Measurements from ENCODE around the gene BRAT1.

Gene BRAT1

GRCh38 chr7:2567679-2568278 lies 12.5 kb upstream of the BRAT1 start:
- H3K9ac ChIP-seq (ENCODE audit: low read length), result peak overlapping the region; percentile 28; the same call in 1 of the 2 replicates
- H3K4me1 ChIP-seq (ENCODE audit: low read length), result peaks cover 14% of the 10 kb centered on the region
- peak overlapping the region; percentile 87 for H3K4me2 ChIP-seq (ENCODE audit: low read depth, low read length)
- peak overlapping the region; percentile 62; the same call in 1 of the 2 replicates for H3K27ac ChIP-seq (ENCODE audit: low read length)
- H3F3A ChIP-seq (ENCODE audit: insufficient read depth, low read length), result peaks cover 16% of the 10 kb centered on the region
- DNase-seq, result no peak
- H3K27me3 ChIP-seq (replicated peaks; ENCODE audit: insufficient read depth, low read length), result no peaks in the 10 kb centered on the region
- peaks cover 13% of the 10 kb centered on the region for H3K79me2 ChIP-seq (ENCODE audit: low read length)
- peak overlapping the region; percentile 22 for H2AFZ ChIP-seq (ENCODE audit: low read length)
- no peaks in the 10 kb centered on the region for H3K9me2 ChIP-seq (replicated peaks; ENCODE audit: insufficient read depth, low read length)
- no peaks in the 10 kb centered on the region for H3K9me3 ChIP-seq (replicated peaks; ENCODE audit: insufficient read depth, low read length)
- no peaks in the 10 kb centered on the region for H4K20me1 ChIP-seq (ENCODE audit: insufficient read depth, low read length)
- H3K4me3 ChIP-seq (ENCODE audit: low read length), result peak overlapping the region; percentile 48
- TF ChIP-seq EZH2 (optimal IDR thresholded peaks at IDR 0.05; ENCODE audit: low read depth, low read length), result no peak
- no peak for TF ChIP-seq EZH2phosphoT487 (IDR thresholded peaks at IDR 0.05; ENCODE audit: low read length)
- no peak for TF ChIP-seq CTCF (IDR thresholded peaks at IDR 0.05; ENCODE audit: low read length)
- no peaks in the 10 kb centered on the region for H3K36me3 ChIP-seq (replicated peaks; ENCODE audit: insufficient read depth, low read length)

DNA sequence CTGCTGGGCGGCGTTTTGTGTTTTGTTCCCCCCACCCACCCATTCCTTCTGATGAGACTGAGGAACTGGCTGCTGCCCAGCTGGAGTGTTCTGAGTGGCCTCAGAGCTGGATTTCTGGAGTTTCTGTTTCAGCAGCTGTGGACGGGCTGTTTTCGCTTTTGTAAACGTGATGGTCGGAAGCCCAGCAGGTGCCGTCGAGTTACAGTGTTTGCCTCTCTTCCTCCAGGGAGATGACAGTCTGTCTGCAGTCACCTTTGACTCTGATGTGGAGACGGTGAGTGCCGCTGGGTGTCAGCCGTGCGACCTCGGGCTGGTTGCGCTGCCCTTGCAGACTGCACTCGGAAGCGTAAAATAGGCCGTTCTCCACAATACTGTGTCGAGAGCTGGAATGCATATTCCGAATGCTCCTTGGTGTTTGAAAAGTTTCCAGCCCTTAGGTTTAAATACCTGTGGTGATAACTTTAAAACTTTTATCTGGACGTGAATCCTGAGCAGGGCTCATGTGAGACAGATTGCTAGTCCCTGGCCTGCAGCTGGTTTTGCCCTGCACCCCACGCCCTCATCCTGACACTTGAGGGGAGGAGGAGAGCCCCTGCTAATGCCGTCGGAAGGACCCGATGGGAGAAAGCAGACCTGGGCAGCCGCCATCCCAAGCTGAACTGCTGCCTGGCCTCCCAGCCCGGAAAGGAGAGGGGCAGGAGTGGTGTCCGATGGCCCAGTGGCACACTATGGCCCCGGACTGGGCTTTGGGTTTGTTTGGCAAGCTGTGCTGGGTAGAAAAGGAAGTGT lies 11.8 kb upstream of the BRAT1 start:
- H3K4me1 ChIP-seq (ENCODE audit: low read length), result peaks cover 14% of the 10 kb centered on the region
- H3K4me3 ChIP-seq (ENCODE audit: low read length), result peak overlapping the region; percentile 48
- no peak for TF ChIP-seq EZH2phosphoT487 (IDR thresholded peaks at IDR 0.05; ENCODE audit: low read length)
- no peak for TF ChIP-seq EZH2 (optimal IDR thresholded peaks at IDR 0.05; ENCODE audit: low read depth, low read length)
- peak; percentile 66 for TF ChIP-seq CTCF (IDR thresholded peaks at IDR 0.05; ENCODE audit: low read length)
- no peaks in the 10 kb centered on the region for H3K27me3 ChIP-seq (replicated peaks; ENCODE audit: insufficient read depth, low read length)
- peaks cover 16% of the 10 kb centered on the region for H3F3A ChIP-seq (ENCODE audit: insufficient read depth, low read length)
- H3K27ac ChIP-seq (ENCODE audit: low read length), result peak overlapping the region; percentile 62
- peak overlapping the region; percentile 87 for H3K4me2 ChIP-seq (ENCODE audit: low read depth, low read length)
- peak overlapping the region; percentile 28; the same call in 1 of the 2 replicates for H3K9ac ChIP-seq (ENCODE audit: low read length)
- H3K36me3 ChIP-seq (replicated peaks; ENCODE audit: insufficient read depth, low read length), result no peaks in the 10 kb centered on the region
- H3K79me2 ChIP-seq (ENCODE audit: low read length), result peaks cover 16% of the 10 kb centered on the region
- H3K9me3 ChIP-seq (replicated peaks; ENCODE audit: insufficient read depth, low read length), result no peaks in the 10 kb centered on the region
- H3K9me2 ChIP-seq (replicated peaks; ENCODE audit: insufficient read depth, low read length), result no peaks in the 10 kb centered on the region
- H2AFZ ChIP-seq (ENCODE audit: low read length), result peak overlapping the region; percentile 22
- no peaks in the 10 kb centered on the region for H4K20me1 ChIP-seq (ENCODE audit: insufficient read depth, low read length)
- peak; percentile 92 for DNase-seq

- Histone ChIP-seq H3K9ac (ENCODE audit: low read length) (no peak overlapping the region), H3K27ac (ENCODE audit: low read length) (peak overlapping the region; percentile 62), H3K9me3 (replicated peaks; ENCODE audit: insufficient read depth, low read length) (no peaks in the 10 kb centered on the region), H3K4me3 (ENCODE audit: low read length) (peak overlapping the region; percentile 48; the same call in 1 of the 2 replicates), H4K20me1 (ENCODE audit: insufficient read depth, low read length) (no peaks in the 10 kb centered on the region), H3K27me3 (replicated peaks; ENCODE audit: insufficient read depth, low read length) (no peaks in the 10 kb centered on the region), H3K79me2 (ENCODE audit: low read length) (peaks cover 20% of the 10 kb centered on the region), H3K4me2 (ENCODE audit: low read depth, low read length) (peak overlapping the region; percentile 87), H3K4me1 (ENCODE audit: low read length) (peaks cover 14% of the 10 kb centered on the region), H3F3A (ENCODE audit: insufficient read depth, low read length) (peaks cover 16% of the 10 kb centered on the region), H3K9me2 (replicated peaks; ENCODE audit: insufficient read depth, low read length) (no peaks in the 10 kb centered on the region), H3K36me3 (replicated peaks; ENCODE audit: insufficient read depth, low read length) (no peaks in the 10 kb centered on the region), H2AFZ (ENCODE audit: low read length) (peak overlapping the region; percentile 22; the same call in 1 of the 2 replicates)
- TF ChIP-seq EZH2 (optimal IDR thresholded peaks at IDR 0.05; ENCODE audit: low read depth, low read length) (no peak), EZH2phosphoT487 (IDR thresholded peaks at IDR 0.05; ENCODE audit: low read length) (no peak), CTCF (IDR thresholded peaks at IDR 0.05; ENCODE audit: low read length) (no peak)
- DNase-seq, result no peak
Measured at GRCh38 chr7:2566348-2566889, 11.1 kb upstream of the BRAT1 start.
